HG03378 (cell line): Measurements from ENCODE around the gene MPI.
"Not testable (repeated sequence)": the region's sequence is repeated elsewhere in the genome, so short reads cannot be mapped to it uniquely, and the experiment has no call there.

Experiments used
- ATAC-seq: cut with Tn5 transposase; IDR thresholded peaks from one replicate; pipeline ENCODE4 v1.9.1; 2021; ENCODE audit warnings: mild to moderate bottlenecking, moderate library complexity; ENCODE audit not compliant: unreplicated experiment

Gene MPI

GRCh38 chr15:74924525-74924924, 34.7 kb downstream of the MPI start:
- no peak for ATAC-seq

- ATAC-seq = no peak
These were observed 38.9 kb downstream of the MPI start for GRCh38 chr15:74928771-74929198.

GRCh38 chr15:74933573-74933972, 43.7 kb downstream of the MPI start:
- ATAC-seq = no peak

GRCh38 chr15:74935193-74935592, 45.4 kb downstream of the MPI start:
- ATAC-seq = not testable (repeated sequence)

- no peak for ATAC-seq
These were observed 47.4 kb downstream of the MPI start for GRCh38 chr15:74937272-74937589.

- ATAC-seq = peak; percentile 64
These were observed 47.9 kb downstream of the MPI start, which contains the start of gene COX5A for GRCh38 chr15:74937590-74938371. TSS of gene COX5A (minus strand) at chr15:74938073. CDS start at chr15:74938014, 59 bp downstream.

GRCh38 chr15:74950078-74950908, 60.5 kb downstream of the MPI start:
- ATAC-seq = no peak

- no peak for ATAC-seq
These were observed 61.2 kb downstream of the MPI start for GRCh38 chr15:74951006-74951405.
